Measurements from ENCODE around the gene P2RY12.

GRCh38 chr3:151371526-151371925 lies 13.0 kb downstream of the P2RY12 start:
- TF ChIP-seq SMC3 (conservative IDR thresholded peaks at IDR 0.05; ENCODE audit: poor library complexity) (no peak), RAD21 (conservative IDR thresholded peaks at IDR 0.05) (no peak), TAF1 (IDR thresholded peaks at IDR 0.05; ENCODE audit: low read depth) (no peak), CTCF (IDR thresholded peaks at IDR 0.05; ENCODE audit: poor library complexity, severe bottlenecking) (no peak), POLR2AphosphoS5 (IDR thresholded peaks at IDR 0.05) (no peak)
